ENCODE data around the gene TECPR2.

Gene TECPR2

GRCh38 chr14:102442241-102443211 is 79.8 kb downstream of the TECPR2 start:
- Histone ChIP-seq H3K9me3 (no peaks in the 10 kb centered on the region), H3K27me3 (no peaks in the 10 kb centered on the region), H3K4me1 (ENCODE audit: control insufficient read depth in 1 of 2, insufficient read depth in 1 of 2, low read depth in 1 of 2, low read length in 1 of 2) (peaks cover 4% of the 10 kb centered on the region in 2 experiments), H3K4me3 (ENCODE audit: low read depth in 1 of 2, low read length in 1 of 2) (no peak overlapping the region), H3K27ac (no peak overlapping the region), H3K36me3 (peaks cover 100% of the 10 kb centered on the region)
- no peak for TF ChIP-seq CTCF (IDR thresholded peaks at IDR 0.05)

GRCh38 chr14:102445066-102445465 is 82.3 kb downstream of the TECPR2 start:
- Histone ChIP-seq H3K27ac (no peak overlapping the region), H3K27me3 (no peaks in the 10 kb centered on the region), H3K4me1 (ENCODE audit: control insufficient read depth in 1 of 2, insufficient read depth in 1 of 2, low read depth in 1 of 2, low read length in 1 of 2) (no peaks in the 10 kb centered on the region), H3K4me3 (ENCODE audit: low read depth in 1 of 2, low read length in 1 of 2) (no peak overlapping the region), H3K9me3 (no peaks in the 10 kb centered on the region), H3K36me3 (peaks cover 100% of the 10 kb centered on the region)
- TF ChIP-seq CTCF (IDR thresholded peaks at IDR 0.05), result no peak

GRCh38 chr14:102445641-102446040 is 82.9 kb downstream of the TECPR2 start:
- no peaks in the 10 kb centered on the region for H3K9me3 ChIP-seq
- no peaks in the 10 kb centered on the region for H3K4me1 ChIP-seq (ENCODE audit: control insufficient read depth in 1 of 2, insufficient read depth in 1 of 2, low read depth in 1 of 2, low read length in 1 of 2)
- no peak for TF ChIP-seq CTCF (IDR thresholded peaks at IDR 0.05)
- no peaks in the 10 kb centered on the region for H3K27me3 ChIP-seq
- H3K27ac ChIP-seq, result no peak overlapping the region
- no peak overlapping the region for H3K4me3 ChIP-seq (ENCODE audit: low read depth in 1 of 2, low read length in 1 of 2)
- H3K36me3 ChIP-seq, result peaks cover 100% of the 10 kb centered on the region

- Histone ChIP-seq H3K27me3 (no peaks in the 10 kb centered on the region), H3K27ac (no peak overlapping the region), H3K36me3 (peaks cover 100% of the 10 kb centered on the region), H3K4me1 (ENCODE audit: control insufficient read depth in 1 of 2, insufficient read depth in 1 of 2, low read depth in 1 of 2, low read length in 1 of 2) (no peaks in the 10 kb centered on the region), H3K9me3 (no peaks in the 10 kb centered on the region), H3K4me3 (ENCODE audit: low read depth in 1 of 2, low read length in 1 of 2) (no peak overlapping the region)
- TF ChIP-seq CTCF (IDR thresholded peaks at IDR 0.05), result no peak
Measured at GRCh38 chr14:102450206-102451063, 87.7 kb downstream of the TECPR2 start.

GRCh38 chr14:102451064-102451352 is 88.3 kb downstream of the TECPR2 start:
- peaks cover 100% of the 10 kb centered on the region for H3K36me3 ChIP-seq
- no peaks in the 10 kb centered on the region for H3K27me3 ChIP-seq
- H3K4me3 ChIP-seq (ENCODE audit: low read depth in 1 of 2, low read length in 1 of 2), result no peak overlapping the region
- H3K4me1 ChIP-seq (ENCODE audit: control insufficient read depth in 1 of 2, insufficient read depth in 1 of 2, low read depth in 1 of 2, low read length in 1 of 2), result no peaks in the 10 kb centered on the region
- H3K9me3 ChIP-seq, result no peaks in the 10 kb centered on the region
- TF ChIP-seq CTCF (IDR thresholded peaks at IDR 0.05), result no peak
- H3K27ac ChIP-seq, result no peak overlapping the region

Data from neutrophil (primary cell).